GM21360 (cell line): ENCODE data around the gene GPR107.

ENCODE experiments used
- ATAC-seq: cut with Tn5 transposase; IDR thresholded peaks from one replicate; pipeline ENCODE4 v1.9.1; 2021; ENCODE audit warnings: mild to moderate bottlenecking, moderate library complexity; ENCODE audit not compliant: unreplicated experiment

The GPR107 gene

DNA sequence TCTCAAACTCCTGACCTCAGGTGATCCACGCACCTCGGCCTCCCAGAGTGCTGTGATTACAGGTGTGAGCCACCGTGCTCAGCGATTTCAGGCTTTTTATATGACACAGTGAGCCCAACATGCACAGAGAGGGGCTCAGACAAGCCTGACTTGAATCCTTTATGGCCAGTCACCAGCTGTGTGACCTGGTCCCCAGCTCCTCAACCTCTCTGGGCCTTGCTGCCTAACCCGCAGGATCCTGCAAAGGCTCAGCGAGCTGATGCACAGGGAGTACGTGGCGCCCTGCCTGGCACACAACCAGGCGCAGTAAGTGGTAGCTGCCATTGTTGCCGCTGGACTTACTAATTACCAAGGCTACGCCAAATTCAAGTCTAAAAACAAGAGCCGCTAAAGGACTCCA lies 101.9 kb downstream of the GPR107 start:
- ATAC-seq, result no peak

DNA sequence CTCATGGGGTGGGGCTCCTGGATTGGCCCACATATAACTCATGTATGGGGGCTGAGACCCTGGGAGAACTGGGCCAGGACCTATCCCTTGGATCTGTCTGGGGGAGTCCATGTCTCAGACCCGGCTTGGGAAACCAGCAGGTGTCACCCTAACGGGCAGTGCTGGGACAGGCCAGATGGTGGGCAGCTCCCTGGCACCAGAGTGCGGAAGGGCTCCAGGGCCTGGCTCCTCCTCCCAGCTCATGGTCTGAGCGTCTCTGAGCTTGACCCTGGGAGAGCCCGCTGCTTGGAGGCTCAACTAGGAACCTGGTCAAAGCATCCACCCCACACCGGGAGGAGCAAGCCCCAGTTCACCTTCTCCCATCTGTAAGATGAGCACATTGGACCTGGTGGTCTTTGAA lies 103.0 kb downstream of the GPR107 start:
- ATAC-seq, result no peak

DNA sequence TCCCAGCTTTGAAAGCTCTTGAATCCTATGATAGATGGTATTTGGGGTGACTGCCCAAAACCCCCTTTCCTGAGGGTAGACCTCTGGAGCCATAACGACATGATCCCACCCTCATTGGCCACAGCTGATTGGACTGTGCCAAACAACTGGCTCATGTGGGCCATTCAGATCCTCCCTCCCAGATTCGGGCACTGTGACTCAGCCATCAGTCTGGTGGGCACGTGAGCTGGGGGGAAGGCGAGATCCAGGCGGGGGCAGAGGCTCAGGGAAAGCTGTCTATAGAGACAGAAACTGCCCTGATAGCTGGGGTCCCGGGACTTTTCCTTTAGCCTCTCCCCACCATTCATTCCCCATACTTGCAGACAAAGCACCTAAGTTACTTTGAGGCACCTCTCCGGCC lies 103.4 kb downstream of the GPR107 start:
- no peak for ATAC-seq

DNA sequence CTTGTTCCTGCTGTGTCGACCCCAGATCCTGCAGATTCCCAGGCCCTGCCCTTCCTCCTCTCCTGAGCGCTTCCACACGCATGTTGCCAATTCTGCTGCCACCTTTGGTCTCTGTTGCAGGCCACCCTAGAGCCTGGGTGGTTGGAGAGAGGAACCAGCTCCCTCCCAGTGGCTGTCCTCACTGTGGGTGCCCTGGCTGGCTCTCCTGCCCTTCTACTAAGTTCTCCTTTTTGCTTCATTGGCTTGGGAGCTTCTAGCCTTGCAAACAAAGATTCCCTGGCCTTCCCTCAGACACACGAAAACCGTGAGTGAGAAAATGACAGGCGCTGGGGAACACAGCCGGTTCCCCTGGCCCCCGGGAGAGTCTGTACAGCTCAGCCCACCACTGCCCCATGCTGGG lies 104.3 kb downstream of the GPR107 start:
- no peak for ATAC-seq

DNA sequence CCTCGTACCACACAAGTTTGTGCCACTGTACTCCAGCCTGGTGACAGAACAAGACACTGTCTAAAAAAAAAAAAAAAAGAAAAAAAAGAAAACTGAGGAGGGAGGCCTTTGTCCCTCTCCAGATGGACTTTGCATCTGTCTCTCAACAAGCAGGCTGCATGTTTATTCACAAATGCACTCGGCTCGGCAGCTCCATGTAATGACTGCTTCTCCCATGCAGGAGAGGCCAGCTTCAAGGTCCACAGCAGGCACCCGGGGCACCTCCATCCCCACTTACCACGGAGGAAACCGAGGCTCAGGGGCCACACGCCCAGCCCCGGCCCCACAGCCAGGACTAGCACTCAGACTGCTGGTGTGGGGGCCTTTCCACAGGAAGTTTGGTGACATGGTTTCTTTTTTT lies 105.4 kb downstream of the GPR107 start:
- ATAC-seq, result no peak

GRCh38 chr9:130159915-130160670 lies 106.4 kb downstream of the GPR107 start:
- no peak for ATAC-seq

DNA sequence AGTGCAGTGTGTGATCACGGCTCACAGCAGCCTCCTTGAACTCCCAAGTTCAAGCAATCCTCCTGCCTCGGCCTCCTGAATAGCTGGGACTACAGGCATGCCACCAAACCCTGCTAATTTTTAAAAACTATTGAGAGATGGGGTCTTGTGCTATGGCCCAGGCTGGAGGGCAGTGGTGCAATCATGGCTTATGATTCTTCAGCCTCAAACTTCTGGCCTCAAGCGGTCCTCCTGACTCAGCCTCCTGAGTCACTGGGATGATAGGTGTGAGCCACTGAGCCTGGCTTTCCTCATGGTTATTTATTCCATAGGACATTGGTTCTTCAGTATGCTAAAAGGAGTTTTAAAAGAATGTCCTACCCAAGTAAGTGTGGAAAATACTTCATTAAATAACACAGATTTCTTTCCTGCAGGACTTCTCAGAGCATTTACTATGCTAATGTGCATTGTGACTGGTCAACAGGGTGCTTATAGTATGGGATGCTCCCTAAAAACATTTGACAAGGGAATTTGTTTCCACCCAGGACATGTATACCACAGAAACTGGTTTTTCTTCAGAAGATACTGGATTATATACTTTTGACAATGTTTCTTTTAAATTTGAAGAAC lies 107.3 kb downstream of the GPR107 start:
- ATAC-seq, result no peak

DNA sequence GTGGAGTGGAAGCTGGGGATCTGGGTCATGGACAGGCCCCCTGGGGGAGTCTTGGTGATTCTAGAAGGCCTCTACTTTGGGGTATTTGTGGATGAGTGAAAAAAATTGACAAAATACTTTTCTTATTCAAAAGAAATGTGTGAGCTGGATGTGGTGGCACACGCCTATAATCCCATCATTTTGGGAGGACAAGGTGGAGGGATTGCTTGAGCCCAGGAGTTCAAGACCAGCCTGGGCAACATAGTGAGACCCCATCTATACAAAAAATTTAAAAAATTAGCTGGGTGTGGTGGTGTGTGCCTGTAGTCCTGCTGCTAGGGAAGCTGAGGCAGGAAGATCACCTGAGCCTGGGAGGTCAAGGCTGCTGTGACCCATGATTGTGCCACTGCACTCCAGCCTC lies 111.9 kb downstream of the GPR107 start:
- ATAC-seq, result no peak

DNA sequence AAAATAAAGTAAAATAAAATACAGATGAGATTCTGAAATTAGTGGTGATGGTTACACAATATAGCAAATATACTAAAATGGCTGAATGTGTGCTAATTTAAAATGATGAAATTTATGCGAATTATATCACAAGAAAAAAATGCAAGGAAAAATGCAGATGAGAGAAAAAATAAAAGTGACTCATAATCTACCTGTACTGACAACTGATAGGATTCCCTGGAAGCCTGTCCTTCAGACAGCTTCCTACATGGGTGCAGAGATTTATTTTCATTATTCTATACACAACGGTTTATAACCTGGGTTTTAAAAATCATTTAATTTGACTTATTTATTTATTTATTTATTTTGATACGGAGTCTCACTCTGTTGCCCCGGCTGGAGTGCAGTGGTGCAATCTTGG lies 112.7 kb downstream of the GPR107 start:
- ATAC-seq, result no peak

DNA sequence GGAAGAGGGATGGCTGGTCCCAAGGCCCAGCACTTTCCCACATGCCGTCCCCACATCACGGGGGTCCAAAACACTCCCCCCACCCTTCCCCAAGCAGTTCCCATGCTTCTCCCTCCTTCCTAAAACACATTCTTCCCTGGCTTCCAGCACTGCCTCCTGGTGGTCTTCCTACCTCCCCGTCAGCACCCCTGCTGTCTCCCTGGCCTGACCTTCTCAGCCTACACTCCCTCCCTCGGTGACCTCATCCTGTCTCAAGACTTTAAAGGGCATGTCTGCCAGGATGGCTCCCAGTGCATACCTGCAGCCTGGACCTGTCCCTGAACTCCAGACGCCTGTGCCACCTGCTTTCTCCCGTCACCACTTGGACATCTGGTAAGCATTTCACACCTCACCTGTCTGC lies 114.2 kb downstream of the GPR107 start:
- no peak for ATAC-seq

DNA sequence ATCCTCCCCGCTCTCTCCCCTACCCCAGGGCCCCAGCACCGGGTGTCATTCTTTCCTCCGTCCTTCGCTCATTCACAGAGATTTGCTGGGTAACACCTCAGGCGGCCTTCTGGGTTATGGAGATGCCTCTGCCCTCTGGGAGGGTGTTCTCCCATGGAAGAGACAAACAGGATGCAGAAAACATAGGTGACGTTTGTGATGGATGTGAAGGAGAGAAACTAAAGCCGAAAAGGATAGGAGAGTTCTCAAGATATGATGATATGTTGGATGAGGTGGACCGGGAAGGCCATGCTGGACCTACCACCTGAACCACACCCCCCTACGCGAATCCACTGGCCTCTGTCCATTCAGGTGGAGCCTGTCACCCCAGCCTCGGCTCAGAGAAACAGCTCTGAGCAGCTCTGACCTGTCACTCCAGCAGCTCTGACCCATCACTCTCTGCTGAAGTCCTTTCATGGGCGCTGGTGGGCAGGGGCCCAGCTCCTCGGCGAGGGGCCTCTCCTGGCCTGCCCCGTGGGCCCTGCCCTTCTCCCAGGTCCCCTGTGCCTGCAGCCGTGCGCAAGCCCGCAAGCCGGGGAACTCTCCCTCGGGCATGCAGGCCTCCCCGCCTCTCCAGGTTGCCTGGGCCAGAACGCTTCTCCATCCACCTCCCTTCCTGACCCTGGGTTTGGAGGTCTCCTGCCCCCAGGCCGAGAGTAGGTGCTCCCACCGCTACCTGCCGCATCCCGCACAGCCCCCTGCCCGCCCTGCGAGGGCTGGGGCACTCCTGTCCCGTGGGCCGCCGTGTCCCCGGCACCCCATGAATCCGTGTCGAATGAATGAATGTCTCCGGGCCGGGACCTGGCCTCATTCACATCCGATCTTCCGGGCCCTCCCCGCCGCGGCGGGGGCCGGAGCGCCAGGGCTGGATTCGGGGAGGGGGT lies 117.8 kb downstream of the GPR107 start:
- ATAC-seq, result no peak

DNA sequence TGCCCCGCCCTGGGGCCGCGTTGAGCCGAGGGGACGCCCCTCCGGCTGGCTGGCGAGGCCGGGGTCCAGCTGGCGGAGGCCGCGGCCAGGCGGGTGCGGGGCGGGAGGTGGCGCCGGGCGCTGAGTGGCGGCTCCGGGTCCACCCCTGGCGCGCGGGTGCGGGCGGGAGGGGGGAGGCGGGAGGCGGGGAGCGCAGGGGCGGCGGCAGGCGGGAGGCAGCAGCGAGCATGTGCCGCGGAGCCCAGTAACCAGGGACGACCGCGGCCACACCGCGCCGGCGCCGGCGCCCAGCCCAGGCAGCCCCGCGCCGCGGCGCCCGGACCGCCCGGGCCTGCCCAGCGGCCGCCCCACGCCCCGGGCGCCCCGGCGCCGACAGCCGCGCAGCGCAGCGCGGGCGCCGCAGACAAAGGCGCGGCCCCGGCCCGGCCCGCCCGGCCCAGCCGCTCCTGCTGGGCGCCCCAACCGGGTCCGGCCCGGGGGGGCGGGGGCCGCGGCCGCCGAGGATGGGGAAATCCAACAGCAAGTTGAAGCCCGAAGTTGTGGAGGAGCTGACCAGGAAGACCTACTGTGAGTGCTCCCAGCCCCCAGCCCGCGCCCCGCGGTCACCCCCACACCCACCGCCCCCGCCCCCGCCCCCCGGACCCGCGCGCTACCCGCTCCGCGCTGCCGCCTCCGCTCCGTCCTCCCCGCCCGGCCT lies 118.6 kb downstream of the GPR107 start, which contains the start of gene NCS1:
Gene NCS1, plus strand, starts transcription at position 244 of the 697 bp plus-strand sequence. Its CDS starts 260 bp downstream, at position 504.
- no peak for ATAC-seq

GRCh38 chr9:130172858-130173665 lies 119.4 kb downstream of the GPR107 start:
- no peak for ATAC-seq

DNA sequence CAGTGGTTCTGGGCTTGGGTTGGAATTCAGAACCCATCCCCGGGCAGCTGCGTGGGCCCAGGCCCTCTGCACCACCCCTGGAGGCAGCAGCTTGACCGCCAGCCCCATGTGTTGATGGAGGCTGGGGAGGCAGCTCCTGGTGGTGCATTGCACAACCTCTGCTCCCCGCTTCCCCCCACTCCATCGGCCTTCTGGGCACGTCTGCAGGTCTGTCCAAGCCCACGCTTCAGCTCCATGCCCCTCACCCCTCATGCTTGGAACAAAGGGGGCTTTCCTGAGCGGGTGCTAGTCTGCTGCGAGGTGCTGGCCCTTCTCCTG lies 119.9 kb downstream of the GPR107 start:
- no peak for ATAC-seq

GRCh38 chr9:130174025-130174424 lies 120.3 kb downstream of the GPR107 start:
- no peak for ATAC-seq

DNA sequence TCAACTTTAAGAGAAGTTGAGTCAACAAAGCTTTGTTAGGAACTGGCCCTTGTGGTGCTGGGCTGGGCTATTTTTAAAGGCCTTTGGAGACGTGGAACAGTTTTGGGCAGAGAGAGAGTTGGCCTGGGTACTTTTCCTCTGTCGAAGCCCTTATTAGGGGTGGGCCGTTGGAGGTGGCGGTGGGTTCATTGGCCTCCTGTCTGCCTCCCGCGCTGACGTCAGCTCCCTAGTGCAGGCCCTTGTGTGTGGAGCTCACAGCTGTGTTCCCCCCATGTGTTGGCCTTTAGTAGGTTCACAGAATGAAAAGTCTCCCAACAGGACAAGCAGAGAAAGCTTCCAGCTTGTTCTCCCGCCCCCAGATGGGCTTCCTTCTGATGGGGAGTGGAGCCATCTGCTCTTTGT lies 121.2 kb downstream of the GPR107 start:
- ATAC-seq, result no peak

GRCh38 chr9:130175355-130175754 lies 121.6 kb downstream of the GPR107 start:
- no peak for ATAC-seq

- ATAC-seq, result no peak
These were observed 123.1 kb downstream of the GPR107 start for GRCh38 chr9:130176760-130177159.

- no peak for ATAC-seq
These were observed 124.4 kb downstream of the GPR107 start for GRCh38 chr9:130177898-130178805.
